Measurements from ENCODE around the gene GUCY2F.

GRCh38 chrX:109511113-109511512 is 29.2 kb upstream of the GUCY2F start:
- TF ChIP-seq, protein P1, sequence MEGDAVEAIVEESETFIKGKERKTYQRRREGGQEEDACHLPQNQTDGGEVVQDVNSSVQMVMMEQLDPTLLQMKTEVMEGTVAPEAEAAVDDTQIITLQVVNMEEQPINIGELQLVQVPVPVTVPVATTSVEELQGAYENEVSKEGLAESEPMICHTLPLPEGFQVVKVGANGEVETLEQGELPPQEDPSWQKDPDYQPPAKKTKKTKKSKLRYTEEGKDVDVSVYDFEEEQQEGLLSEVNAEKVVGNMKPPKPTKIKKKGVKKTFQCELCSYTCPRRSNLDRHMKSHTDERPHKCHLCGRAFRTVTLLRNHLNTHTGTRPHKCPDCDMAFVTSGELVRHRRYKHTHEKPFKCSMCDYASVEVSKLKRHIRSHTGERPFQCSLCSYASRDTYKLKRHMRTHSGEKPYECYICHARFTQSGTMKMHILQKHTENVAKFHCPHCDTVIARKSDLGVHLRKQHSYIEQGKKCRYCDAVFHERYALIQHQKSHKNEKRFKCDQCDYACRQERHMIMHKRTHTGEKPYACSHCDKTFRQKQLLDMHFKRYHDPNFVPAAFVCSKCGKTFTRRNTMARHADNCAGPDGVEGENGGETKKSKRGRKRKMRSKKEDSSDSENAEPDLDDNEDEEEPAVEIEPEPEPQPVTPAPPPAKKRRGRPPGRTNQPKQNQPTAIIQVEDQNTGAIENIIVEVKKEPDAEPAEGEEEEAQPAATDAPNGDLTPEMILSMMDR (IDR thresholded peaks at IDR 0.05; ENCODE audit: low read depth, low read length) = no peak
- no peak for TF ChIP-seq EZH2phosphoT487 (IDR thresholded peaks at IDR 0.05; ENCODE audit: low read depth)

All from OCI-LY3 (cell line).